HepG2 (cell line): Measurements from ENCODE around the gene ZNF512B. TPM values are rescaled to one million over a fixed set of nuclear protein-coding genes. Genes with fewer than 3 reads are reported as not detected.

Experiments used
- AHR ChIP-seq: IDR thresholded peaks from 2 replicates; pipeline ENCODE4 v1.6.1; 2018; ENCODE audit warnings: missing genetic modification reagents, missing compliant biosample characterization
- ARNTL ChIP-seq: sonication (generic); formaldehyde crosslinking; IDR thresholded peaks from 2 replicates; pipeline ENCODE4 v1.4.0; 2020; ENCODE audit warnings: mild to moderate bottlenecking, missing genetic modification reagents
- BRD4 ChIP-seq: sonication (generic); formaldehyde crosslinking; IDR thresholded peaks from 2 replicates; pipeline ENCODE4 v1.4.0; 2020; ENCODE audit warnings: missing genetic modification reagents
- EHMT2 ChIP-seq: fragments of 200-600 bp; sonication (generic); IDR thresholded peaks from 2 replicates; pipeline ENCODE4 v1.7.0; 2017; ENCODE audit warnings: antibody characterized with exemption, low read depth, low read length, borderline replicate concordance
- ERF ChIP-seq: IDR thresholded peaks from 2 replicates; pipeline ENCODE4 v1.6.1; 2018; ENCODE audit warnings: missing biosample characterization, missing genetic modification reagents
- ETV6 ChIP-seq: sonication (generic); formaldehyde crosslinking; conservative IDR thresholded peaks from 2 replicates; pipeline ENCODE4 v1.4.0; 2020; ENCODE audit warnings: missing genetic modification reagents
- FOXP4 ChIP-seq: sonication (generic); formaldehyde crosslinking; IDR thresholded peaks from 2 replicates; pipeline ENCODE4 v1.4.0; 2020; ENCODE audit warnings: missing genetic modification reagents
- HNRNPH1 ChIP-seq: fragments of 200-400 bp; formaldehyde crosslinking; optimal IDR thresholded peaks from 2 replicates; pipeline ENCODE3; 2017; ENCODE audit warnings: mild to moderate bottlenecking, low read depth, low read length
- HOXA3 ChIP-seq: sonication (generic); formaldehyde crosslinking; IDR thresholded peaks from 2 replicates; pipeline ENCODE4 v1.5.0; 2020; ENCODE audit warnings: missing genetic modification reagents
- NONO ChIP-seq, 2 experiments: fragments of 450-650 bp in 1 of 2; sonication (generic) in 1 of 2; formaldehyde crosslinking in 1 of 2; IDR thresholded peaks in 1 of 2; conservative IDR thresholded peaks in 1 of 2; 2 replicates each; pipeline versions ENCODE4 v1.6.1 to v1.8.0; 2017 to 2022; ENCODE audit warnings: mild to moderate bottlenecking in 1 of 2, missing genetic modification reagents in 1 of 2, moderate library complexity in 1 of 2
- PHF21A ChIP-seq: sonication (generic); formaldehyde crosslinking; IDR thresholded peaks from 2 replicates; pipeline ENCODE4 v1.5.0; 2020; ENCODE audit warnings: mild to moderate bottlenecking, missing genetic modification reagents
- PHF8 ChIP-seq: sonication (generic); formaldehyde crosslinking; IDR thresholded peaks from 2 replicates; pipeline ENCODE4 v1.5.0; 2020; ENCODE audit warnings: missing genetic modification reagents
- REL ChIP-seq: sonication (generic); formaldehyde crosslinking; conservative IDR thresholded peaks from 2 replicates; pipeline ENCODE4 v1.8.0; 2022; ENCODE audit warnings: mild to moderate bottlenecking, missing genetic modification reagents, moderate library complexity
- SP5 ChIP-seq: IDR thresholded peaks from 2 replicates; pipeline ENCODE4 v1.6.1; 2016; ENCODE audit warnings: low read depth, borderline replicate concordance
- TBX3 ChIP-seq: fragments of 450-650 bp; IDR thresholded peaks from 2 replicates; pipeline ENCODE4 v1.6.1; 2017; ENCODE audit warnings: antibody characterized with exemption, mild to moderate bottlenecking, inconsistent platforms, borderline replicate concordance
- TCF7 ChIP-seq: sonication (generic); IDR thresholded peaks from 2 replicates; pipeline ENCODE4 v1.6.1; 2016; ENCODE audit warnings: antibody characterized with exemption, low read depth
- ZBTB2 ChIP-seq: sonication (generic); formaldehyde crosslinking; IDR thresholded peaks from 2 replicates; pipeline ENCODE4 v1.8.0; 2022; ENCODE audit warnings: low read depth, missing genetic modification reagents
- ZIK1 ChIP-seq: sonication (generic); formaldehyde crosslinking; IDR thresholded peaks from 2 replicates; pipeline ENCODE4 v1.5.0; 2020; ENCODE audit warnings: mild to moderate bottlenecking, low read depth, missing genetic modification reagents, borderline replicate concordance
- ZNF232 ChIP-seq: sonication (generic); formaldehyde crosslinking; IDR thresholded peaks from 2 replicates; pipeline ENCODE4 v1.4.0; 2020; ENCODE audit warnings: missing genetic modification reagents, borderline replicate concordance
- ZNF251 ChIP-seq: sonication (generic); formaldehyde crosslinking; IDR thresholded peaks from 2 replicates; pipeline ENCODE4 v1.9.0; 2021; ENCODE audit warnings: mild to moderate bottlenecking, missing genetic modification reagents
- ZNF333 ChIP-seq: sonication (generic); formaldehyde crosslinking; IDR thresholded peaks from 2 replicates; pipeline ENCODE4 v1.4.0; 2020; ENCODE audit warnings: mild to moderate bottlenecking, missing genetic modification reagents, borderline replicate concordance
- ZNF430 ChIP-seq: sonication (generic); formaldehyde crosslinking; IDR thresholded peaks from 2 replicates; pipeline ENCODE4 v1.9.0; 2021; ENCODE audit warnings: mild to moderate bottlenecking, missing genetic modification reagents
- ZNF616 ChIP-seq: sonication (generic); formaldehyde crosslinking; IDR thresholded peaks from 2 replicates; pipeline ENCODE4 v1.5.0; 2020; ENCODE audit warnings: low read depth, mild to moderate bottlenecking, missing genetic modification reagents
- ZNF7 ChIP-seq: IDR thresholded peaks from 2 replicates; pipeline ENCODE4 v1.6.1; 2016; ENCODE audit warnings: missing biosample characterization, missing genetic modification reagents
- ZNF839 ChIP-seq: sonication (generic); formaldehyde crosslinking; IDR thresholded peaks from 2 replicates; pipeline ENCODE4 v1.4.0; 2020; ENCODE audit warnings: missing genetic modification reagents, mild to moderate bottlenecking, borderline replicate concordance
- ZNF879 ChIP-seq: sonication (generic); formaldehyde crosslinking; IDR thresholded peaks from 2 replicates; pipeline ENCODE4 v1.8.1; 2023; ENCODE audit warnings: missing genetic modification reagents
- ZSCAN21 ChIP-seq: sonication (generic); formaldehyde crosslinking; IDR thresholded peaks from 2 replicates; pipeline ENCODE4 v1.8.0; 2022; ENCODE audit warnings: mild to moderate bottlenecking, missing genetic modification reagents, moderate library complexity, borderline replicate concordance
- polyA plus RNA-seq, 8 experiments: library from polyadenylated mRNA; depleted of rRNA in 3 of 8; stranded (reverse) in 7 of 8; unstranded in 1 of 8; fragments of >200 nt; fragmentation: Illumina TruSeq in 4 of 8; extraction: Trizol in 4 of 8; gene quantifications; 2 replicates each; pipeline versions ENCODE4 v1.2.1 to v1.2.3, GENCODE V29; 2011 to 2016; ENCODE audit warnings: low read depth in 4 of 8, missing spikeins in 1 of 8, mixed read lengths in 1 of 8; ENCODE audit not compliant: insufficient read depth in 1 of 8
- total RNA-seq, 5 experiments: library from RNA; depleted of rRNA; stranded (reverse); fragments of >200 nt; fragmentation: Illumina TruSeq; extraction: Trizol; gene quantifications; 2 replicates each; pipeline ENCODE4 v1.2.3, GENCODE V29; 2016; ENCODE audit warnings: low read depth in 1 of 5

The ZNF512B gene
- total and polyA plus RNA-seq, 2 of the 13 experiments (the other 11 are each of a cell fraction or from before 2014, with no cell fraction given), result 11.5 to 30.6 TPM

- TF ChIP-seq REL (CRISPR knock-in tag) (peak; percentile 40; the same call in 1 of the 2 replicates), TCF7 (no peak), HOXA3 (CRISPR knock-in tag) (peak; percentile 50; the same call in 1 of the 2 replicates), ZNF839 (CRISPR knock-in tag) (peak; percentile 84; the same call in 1 of the 2 replicates), ETV6 (CRISPR knock-in tag) (no peak; the same call in 1 of the 2 replicates), ZSCAN21 (CRISPR knock-in tag) (peak; percentile 42; the same call in 1 of the 2 replicates), AHR (CRISPR knock-in tag) (no peak), NONO (IDR thresholded peaks at IDR 0.05) (no peak), NONO (CRISPR knock-in tag; conservative IDR thresholded peaks at IDR 0.05) (peak; percentile 48), ZNF879 (CRISPR knock-in tag) (0 out of 2 replicates have a peak, but pooled peaks have one; percentile 11), EHMT2 (no peak), ERF (0 out of 2 replicates have a peak, but pooled peaks have one; percentile 9), ZNF232 (0 out of 2 replicates have a peak, but pooled peaks have one; percentile 64), ZNF430 (peak; percentile 38), ZIK1 (CRISPR knock-in tag) (peak; percentile 50; the same call in 1 of the 2 replicates), ZNF616 (CRISPR knock-in tag) (0 out of 2 replicates have a peak, but pooled peaks have one; percentile 25), SP5 (CRISPR knock-in tag) (peak; percentile 15; the same call in 1 of the 2 replicates), ARNTL (0 out of 2 replicates have a peak, but pooled peaks have one; percentile 10), ZNF251 (CRISPR knock-in tag) (no peak), PHF21A (peak; percentile 66), HNRNPH1 (no peak), ZBTB2 (CRISPR knock-in tag) (peak; percentile 43; the same call in 1 of the 2 replicates), FOXP4 (CRISPR knock-in tag) (peak; percentile 10; the same call in 1 of the 2 replicates), ZNF7 (CRISPR knock-in tag) (no peak), ZNF333 (CRISPR knock-in tag) (peak; percentile 98), TBX3 (no peak), PHF8 (CRISPR knock-in tag) (peak; percentile 67; the same call in 1 of the 2 replicates), BRD4 (CRISPR knock-in tag) (peak; percentile 39; the same call in 1 of the 2 replicates)
Measured at GRCh38 chr20:63979557-63980316, 10.0 kb upstream of the ZNF512B start, which contains the start of gene SAMD10 (continued).
